GM23248 (cell line): Measurements from ENCODE around the gene ARHGEF3.

Experiments used
- EZH2 ChIP-seq: fragments of 200-600 bp; sonication (generic); IDR thresholded peaks from 2 replicates; pipeline ENCODE4 v1.6.1; 2018; ENCODE audit warnings: antibody characterized with exemption, mild to moderate bottlenecking; ENCODE audit not compliant: insufficient read depth, poor library complexity, severe bottlenecking
- EZH2phosphoT487 ChIP-seq: fragments of 200-600 bp; sonication (generic); IDR thresholded peaks from 2 replicates; pipeline ENCODE4 v1.6.1; 2018; ENCODE audit warnings: antibody characterized with exemption, moderate library complexity, mild to moderate bottlenecking, low read depth; ENCODE audit not compliant: insufficient read depth

- TF ChIP-seq EZH2phosphoT487 = no peak
- no peak for TF ChIP-seq EZH2
These were observed 25.2 kb downstream of the ARHGEF3 start for GRCh38 chr3:56776556-56776950.
